ENCODE results near the gene KCNN4.

KCNN4 gene

DNA sequence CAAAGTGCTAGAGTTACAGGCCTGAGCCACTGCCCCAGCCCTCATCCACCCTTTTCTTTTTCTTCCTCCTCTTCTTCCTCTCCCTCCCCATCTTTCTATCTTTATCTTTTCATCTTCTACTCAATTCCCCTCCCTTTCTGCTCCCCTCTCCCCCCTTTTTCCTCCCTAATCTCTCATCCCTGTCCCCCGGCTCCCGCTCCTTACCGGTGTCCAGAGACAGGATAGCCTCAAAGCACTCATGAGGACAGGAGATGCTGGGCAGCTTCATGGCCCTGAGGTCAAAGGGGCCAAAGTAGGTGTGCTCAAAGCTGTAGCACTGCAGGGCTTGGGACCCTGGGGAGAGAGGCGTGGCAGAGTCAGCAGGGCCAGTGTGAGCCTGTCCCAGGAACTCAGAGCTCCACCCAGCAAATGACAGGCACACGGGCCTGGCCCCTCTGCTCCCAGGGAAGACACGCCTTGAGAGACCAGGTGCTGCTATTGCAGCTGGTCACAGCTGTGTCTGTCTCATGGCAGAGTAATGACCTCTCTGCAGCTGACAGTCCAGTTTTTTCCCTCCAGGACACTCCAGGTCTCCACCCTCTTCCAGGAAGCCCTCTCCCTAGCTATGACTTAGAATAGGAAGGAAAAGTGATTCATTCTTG, 18.8 kb upstream of the KCNN4 start:
- DNase-seq (ENCODE audit: low spot score), result no peak
- FAIRE-seq, result no peak

DNA sequence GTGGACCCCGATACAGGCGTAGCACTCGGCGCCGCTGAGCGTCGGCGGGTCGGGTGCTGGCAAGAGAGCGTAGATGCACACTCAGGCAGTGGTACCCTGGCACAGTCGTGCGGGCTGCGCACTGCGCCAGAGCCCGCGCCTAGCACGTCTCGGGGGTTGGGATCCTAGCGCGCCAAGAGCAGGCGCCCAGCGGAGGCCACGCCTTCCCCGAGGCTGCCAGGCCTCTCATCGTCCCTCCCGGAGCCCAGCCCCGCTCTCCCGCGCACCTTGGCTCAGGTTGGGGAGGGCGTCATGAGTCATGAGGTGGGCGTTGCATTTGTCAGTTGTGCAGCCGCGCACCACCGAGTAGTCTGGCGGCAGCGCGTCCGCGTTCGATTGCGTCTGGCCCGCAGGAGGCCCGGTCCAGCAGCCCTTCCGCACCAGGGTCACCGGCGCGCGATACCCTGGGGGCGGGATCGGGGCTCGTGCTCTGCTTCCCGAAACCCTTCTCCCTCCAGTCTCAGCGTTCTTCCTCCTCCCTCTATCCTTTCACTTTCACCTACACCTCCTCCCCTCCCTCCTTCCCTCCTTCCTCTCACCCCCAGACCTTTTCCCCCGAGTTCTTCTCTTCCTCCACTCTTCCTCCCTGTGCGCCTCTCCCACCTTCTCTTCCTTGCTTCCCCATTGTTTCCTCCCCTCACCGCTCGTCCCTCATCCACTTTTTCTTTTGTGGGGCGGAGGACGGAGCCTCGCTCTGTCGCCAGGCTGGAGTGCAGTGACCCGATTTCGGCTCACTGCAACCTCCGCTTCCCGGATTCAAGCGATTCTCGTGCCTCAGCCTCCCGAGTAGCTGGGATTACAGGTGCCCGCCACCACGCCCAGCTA, 18.0 kb upstream of the KCNN4 start:
- DNase-seq (ENCODE audit: low spot score) (no peak), FAIRE-seq (no peak)

DNA sequence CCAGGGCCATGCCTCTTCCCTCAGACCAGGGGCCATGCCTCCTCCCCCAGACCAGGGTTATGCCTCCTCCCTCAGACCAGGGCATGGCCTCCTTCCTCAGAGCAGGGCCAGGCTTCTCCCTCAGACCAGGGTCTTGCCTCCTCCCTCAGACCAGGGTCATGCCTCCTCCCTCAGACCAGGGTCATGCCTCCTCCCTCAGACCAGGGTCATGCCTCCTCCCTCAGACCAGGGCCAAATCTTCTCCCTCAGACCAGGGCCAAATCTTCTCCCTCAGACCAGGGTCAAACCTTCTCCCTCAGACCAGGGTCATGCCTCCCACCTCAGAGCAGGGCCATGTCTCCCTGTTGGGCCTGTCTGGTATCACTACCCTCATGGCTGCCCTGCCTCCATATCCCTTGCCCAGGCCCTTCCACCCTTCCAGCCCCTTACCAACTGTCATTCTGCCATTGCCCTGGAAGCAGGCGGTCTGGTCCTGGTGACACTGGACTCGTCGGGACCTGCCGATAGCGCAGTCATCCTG, 17.3 kb upstream of the KCNN4 start:
- FAIRE-seq (no peak), DNase-seq (ENCODE audit: low spot score) (no peak)

DNA sequence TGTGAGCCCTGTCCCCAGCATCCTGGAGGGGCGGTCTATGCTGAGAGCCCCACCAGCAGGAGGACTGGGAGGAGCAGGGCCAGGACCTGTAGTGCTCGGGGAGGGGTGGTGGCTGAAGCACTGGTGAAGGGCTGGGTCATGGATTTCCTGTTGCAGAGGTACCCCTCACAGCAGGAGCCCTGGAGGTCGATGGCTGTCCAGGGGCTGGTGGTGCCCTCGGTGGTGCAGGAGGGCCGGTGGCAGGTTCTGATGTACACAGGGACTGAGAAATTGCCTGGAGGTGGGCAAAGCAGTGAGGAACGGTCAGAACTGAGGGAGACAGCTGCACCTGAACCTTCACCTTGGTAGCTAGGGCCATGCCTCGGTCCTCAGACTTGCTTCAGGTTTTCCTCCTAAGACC, 16.8 kb upstream of the KCNN4 start:
- no peak for DNase-seq (ENCODE audit: low spot score)
- no peak for FAIRE-seq

DNA sequence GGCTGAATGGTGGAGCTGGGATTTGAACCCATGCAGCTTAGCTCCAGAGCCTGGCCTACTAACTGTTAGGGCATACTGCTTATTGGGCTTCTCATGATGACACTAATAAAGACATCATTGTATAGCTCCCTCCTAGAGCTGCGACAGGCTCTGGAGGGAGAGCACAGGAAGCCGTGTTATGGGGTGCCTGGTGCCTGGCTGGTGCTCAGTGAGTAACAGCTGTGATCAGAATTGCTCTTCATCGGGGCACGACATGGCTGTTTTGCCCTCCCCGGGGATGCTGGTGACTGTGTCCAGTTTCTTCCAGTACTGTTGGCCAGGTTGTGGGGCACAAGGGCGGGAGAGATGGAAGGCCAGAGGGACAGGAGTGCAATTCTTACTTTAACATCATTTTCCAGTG, 16.3 kb upstream of the KCNN4 start:
- FAIRE-seq, result no peak

DNA sequence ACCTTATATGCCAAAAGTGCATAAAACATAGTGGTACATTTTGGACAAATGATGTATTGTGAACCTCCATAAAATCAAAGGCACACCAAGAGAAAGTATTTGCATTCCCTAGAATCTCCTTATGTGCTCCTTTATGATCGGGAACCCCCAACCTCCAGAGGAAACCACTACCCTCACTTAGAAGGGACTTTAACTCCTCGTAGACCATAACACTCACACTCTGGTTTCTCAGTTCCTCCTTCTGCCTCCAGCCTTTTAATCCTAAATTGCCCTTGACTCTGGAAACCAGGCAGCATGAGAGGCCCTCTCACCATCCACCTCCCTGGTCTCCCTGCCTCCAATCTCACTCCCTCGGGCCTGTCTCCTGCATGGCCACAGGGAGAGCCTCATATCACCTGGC, 9.8 kb upstream of the KCNN4 start:
- no peak for FAIRE-seq
- no peak for DNase-seq (ENCODE audit: low spot score)

More for the DNA sequence above, 16.3 kb upstream of the KCNN4 start:
- DNase-seq (ENCODE audit: low spot score), result no peak

- no peak for DNase-seq (ENCODE audit: low spot score)
- no peak for FAIRE-seq
Measured at GRCh38 chr19:43789029-43789428, 8.3 kb upstream of the KCNN4 start.

DNA sequence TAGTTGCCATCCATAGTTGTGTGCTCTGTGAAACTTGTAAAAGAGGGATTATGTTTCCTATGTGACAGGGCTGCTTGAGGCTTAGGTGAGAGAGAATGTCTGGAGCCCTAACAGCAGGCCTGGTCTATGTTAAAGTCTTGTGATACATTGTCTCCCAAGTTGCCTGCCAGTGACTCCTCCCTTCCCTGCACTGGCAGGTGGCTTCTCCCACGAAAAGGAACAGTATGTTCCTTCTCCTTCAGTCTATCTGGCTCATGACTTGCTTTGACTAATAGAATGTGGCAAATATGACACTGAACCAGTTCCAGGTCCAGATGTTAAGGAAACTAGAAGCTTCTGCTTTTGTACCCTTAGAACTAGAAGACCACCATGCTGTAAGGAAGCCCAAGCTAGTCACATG, 5.9 kb upstream of the KCNN4 start:
- FAIRE-seq (no peak), DNase-seq (ENCODE audit: low spot score) (no peak)

GRCh38 chr19:43784981-43785808, 4.4 kb upstream of the KCNN4 start:
- FAIRE-seq (no peak), DNase-seq (ENCODE audit: low spot score) (peak; percentile 58)

DNA sequence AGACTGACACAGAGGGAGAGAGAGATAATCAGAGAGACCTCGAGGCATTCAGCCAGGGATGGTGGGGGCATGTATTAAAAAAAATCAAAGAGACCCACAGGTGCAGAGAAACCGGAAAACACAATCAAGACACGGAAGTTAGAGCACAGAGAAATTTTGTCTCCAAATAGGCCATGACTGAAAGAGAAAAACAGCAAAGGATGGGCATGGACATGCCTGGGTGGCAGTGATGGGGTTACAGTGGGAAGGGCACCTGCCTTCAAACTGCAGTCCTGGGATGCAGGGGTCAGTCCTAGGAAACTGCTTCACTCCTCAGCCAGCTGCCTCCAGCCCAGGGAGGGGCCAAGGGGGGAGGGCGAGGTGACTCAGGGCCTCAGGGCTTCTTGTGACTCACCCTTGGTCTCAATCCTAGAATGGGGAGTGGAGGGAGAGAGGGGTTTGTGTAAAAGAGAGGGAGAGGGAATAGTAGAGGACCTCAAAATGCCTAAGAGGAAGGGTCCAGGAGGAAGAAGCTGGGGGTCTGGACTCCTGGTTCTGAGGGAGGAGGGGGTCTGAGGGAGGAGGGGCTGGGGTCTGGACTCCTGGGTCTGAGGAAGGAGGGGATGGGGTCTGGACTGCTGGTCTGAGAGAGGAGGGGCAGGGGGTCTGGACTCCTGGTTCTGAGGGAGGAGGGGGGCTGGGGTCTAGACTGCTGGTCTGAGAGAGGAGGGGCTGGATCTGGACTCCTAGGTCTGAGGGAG, 3.6 kb upstream of the KCNN4 start:
- FAIRE-seq, result no peak
- DNase-seq (ENCODE audit: low spot score), result peak; percentile 67

GRCh38 chr19:43783636-43784035, 2.9 kb upstream of the KCNN4 start:
- DNase-seq (ENCODE audit: low spot score) (no peak), FAIRE-seq (no peak)

- no peak for FAIRE-seq
Measured at GRCh38 chr19:43782689-43783231, 2.0 kb upstream of the KCNN4 start.

DNA sequence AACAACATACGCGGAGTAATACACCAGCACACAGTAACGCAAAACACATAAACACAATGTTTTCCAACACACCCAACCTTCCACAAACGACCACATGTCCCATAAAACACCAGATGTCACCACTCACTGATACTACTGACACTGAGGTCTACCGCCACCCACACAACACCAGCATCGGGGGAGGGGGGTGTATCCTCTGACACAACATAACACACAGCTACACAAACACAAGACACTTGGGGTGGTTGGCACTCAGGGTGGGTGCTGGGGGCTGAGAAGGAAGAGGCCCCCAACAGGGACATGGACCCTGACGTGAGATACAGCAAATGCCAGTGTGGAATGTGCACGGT, 1.5 kb upstream of the KCNN4 start:
- FAIRE-seq (no peak), DNase-seq (ENCODE audit: low spot score) (no peak)

More at GRCh38 chr19:43782689-43783231, 2.0 kb upstream of the KCNN4 start:
- DNase-seq (ENCODE audit: low spot score), result no peak

GRCh38 chr19:43781630-43782310, 997 bp upstream of the KCNN4 start:
- FAIRE-seq, result no peak

DNA sequence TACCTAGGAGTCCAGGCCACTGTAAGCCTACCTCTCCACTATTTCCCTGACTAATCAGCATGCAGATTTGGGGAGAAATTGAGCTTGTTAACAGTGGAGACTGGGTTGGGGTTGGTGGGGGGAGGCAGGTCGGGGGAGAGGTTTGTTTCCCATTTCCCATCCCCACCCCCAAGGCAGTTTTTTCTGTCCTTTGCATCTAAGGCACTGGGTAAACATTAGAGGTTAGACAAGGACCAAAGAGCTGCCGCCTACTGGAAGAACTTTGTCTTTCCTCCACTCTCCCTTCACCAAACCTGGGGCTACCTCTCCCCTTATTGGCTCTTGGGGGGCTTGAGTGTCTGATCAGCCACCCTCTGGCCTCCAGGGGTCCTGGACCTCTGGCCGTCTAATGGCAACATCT, 953 bp downstream of the KCNN4 start:
- DNase-seq (ENCODE audit: low spot score), result no peak
- no peak for FAIRE-seq

More at GRCh38 chr19:43781630-43782310, 997 bp upstream of the KCNN4 start:
- no peak for DNase-seq (ENCODE audit: low spot score)

DNA sequence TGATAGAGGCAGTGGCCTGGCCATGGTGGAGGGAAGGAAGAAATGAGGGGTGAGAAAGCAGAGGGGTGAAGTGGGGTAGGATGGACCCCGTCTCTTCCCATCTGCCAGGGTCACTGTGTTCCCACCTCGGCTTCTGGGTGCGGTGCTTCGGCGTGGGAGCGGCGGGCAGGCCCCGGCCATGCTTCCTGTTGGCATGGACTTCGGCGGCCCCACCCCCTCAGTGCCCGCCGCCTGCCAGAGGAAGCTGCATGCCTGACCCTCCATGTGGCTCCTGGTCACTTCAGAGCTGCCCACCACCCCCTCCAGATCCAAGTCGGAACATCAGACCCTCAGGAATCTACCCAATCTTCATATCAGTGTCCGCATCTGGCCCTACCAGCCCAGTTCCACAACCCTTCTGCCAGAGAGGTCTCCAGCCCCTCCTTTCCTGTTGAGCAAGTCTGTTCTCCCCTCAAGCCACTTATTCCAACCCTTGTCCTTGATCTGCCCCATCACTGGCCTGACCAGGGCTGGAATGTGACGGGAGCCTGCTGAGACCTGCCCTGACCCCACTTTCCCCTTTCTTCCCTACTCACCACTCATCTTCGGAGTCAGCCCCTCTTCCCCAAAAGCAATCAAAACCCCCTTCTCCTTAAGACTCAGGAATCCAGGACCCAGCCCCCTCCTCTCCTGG, 1.5 kb downstream of the KCNN4 start:
- no peak for DNase-seq (ENCODE audit: low spot score)
- FAIRE-seq, result no peak

DNA sequence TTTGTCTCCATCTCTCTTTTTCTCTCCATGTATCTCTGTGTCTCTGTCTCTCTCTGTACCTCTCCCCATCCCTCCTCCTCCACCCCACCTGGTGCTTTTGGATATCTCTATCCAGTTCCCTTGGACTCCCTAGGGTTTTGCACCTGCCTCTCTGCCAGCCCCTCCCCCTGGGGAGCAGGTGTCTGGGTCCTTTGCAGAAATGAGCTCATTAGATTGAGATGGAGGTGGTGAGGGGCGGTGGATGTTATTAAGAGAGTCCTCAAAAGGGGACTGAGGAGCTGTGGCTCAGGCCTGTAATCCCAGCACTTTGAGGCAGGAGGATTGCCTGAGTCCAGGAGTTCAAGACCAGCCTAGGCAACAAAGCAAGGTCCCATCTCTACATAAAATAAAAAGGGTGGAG, 2.1 kb downstream of the KCNN4 start:
- no peak for DNase-seq (ENCODE audit: low spot score)
- FAIRE-seq, result no peak

- FAIRE-seq, result no peak
- peak; percentile 15 for DNase-seq (ENCODE audit: low spot score)
Measured at GRCh38 chr19:43777163-43777695, 3.5 kb downstream of the KCNN4 start.

DNA sequence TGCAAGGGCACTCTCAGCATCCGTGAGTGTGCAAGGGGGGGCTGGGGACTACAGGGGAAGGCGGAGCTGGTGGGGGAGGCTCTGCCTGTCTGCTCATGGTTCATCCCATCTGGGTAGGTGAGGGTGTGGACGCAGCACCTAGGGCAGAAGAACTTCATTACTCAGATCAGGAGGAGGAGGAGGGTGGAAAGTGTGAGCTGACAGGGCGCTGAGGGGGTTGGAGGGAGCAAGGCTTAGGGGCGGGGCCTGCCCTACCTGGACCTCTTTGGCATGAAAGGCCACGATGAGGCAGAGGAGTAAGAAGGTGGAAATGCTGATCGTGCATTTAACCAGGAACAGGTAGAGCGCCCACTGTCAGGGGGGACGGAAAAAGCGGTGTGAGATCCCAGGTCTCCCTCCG, 4.5 kb downstream of the KCNN4 start:
- no peak for FAIRE-seq
- DNase-seq (ENCODE audit: low spot score), result no peak

Measured in RCC 7860 (cell line).